ENCODE results near the gene PIAS4. TPM values are rescaled to one million over a fixed set of nuclear protein-coding genes. Genes with fewer than 3 reads are reported as not detected.

PIAS4 gene
- polyA plus RNA-seq, 1 donor (not counting 4 experiments of a cell fraction or from before 2014, with no cell fraction given) = 7.5 TPM

DNA sequence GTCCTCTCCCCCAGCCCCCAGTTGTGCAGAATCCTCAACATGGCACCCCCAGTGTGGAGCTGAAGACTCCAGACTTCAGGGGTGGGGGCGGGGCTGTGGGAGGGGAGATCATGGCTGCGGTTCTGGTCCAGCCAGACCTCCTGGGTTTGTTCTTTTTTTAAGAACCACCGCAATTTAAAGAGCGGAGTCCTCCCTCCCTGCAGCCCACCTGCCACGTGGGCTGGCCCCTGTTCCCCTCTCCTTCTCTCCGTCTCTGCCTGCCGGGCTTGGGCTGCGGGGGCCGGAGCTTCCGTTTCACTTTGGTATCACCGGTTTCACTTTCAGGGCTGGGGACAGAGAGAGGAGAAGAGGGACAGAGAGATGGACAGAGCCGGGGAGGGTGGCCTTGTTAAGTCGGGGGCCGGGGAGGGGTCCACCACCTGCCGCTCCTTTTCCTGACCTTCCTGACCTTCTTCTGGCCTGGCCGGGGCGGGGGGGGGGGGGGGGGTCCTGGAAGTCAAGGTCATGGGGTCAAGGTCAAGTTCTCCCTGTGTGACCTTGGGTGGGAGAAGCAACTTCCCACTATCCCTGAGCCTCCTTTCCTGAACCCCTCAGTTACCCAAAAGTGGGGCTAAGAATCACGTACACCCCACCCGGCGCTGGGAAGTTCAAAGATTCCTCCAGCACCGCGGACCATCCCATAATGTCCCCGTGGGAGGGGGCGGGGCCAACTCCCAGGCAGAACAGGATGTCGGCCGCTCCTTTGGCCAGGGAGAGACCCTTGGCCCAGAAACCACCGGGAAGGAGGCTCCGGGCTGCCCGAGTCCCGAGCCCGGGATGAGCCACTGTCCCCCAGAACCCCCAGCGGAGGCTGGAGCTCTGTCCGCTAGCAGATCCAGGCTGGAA is 70.5 kb downstream of the PIAS4 start:
- Histone ChIP-seq H3K9me1 (ENCODE audit: control insufficient read depth, extremely low read depth, insufficient read depth, low read length) (no peaks in the 10 kb centered on the region), H3K79me2 (ENCODE audit: control insufficient read depth, insufficient read depth, low read length) (no peaks in the 10 kb centered on the region), H3K4me1 (ENCODE audit: control insufficient read depth, extremely low read depth, insufficient read depth, low read length) (peaks cover 3% of the 10 kb centered on the region), H3K9me3 (ENCODE audit: control insufficient read depth, low read depth, low read length) (no peaks in the 10 kb centered on the region), H3K27me3 (ENCODE audit: control insufficient read depth, extremely low read depth, insufficient read depth, low read length) (no peaks in the 10 kb centered on the region), H3K4me2 (ENCODE audit: control insufficient read depth, extremely low read depth, insufficient read depth, low read depth, low read length) (peak overlapping the region; percentile 56), H3K9ac (ENCODE audit: control insufficient read depth, extremely low read depth, insufficient read depth, low read length) (peak overlapping the region; percentile 37), H4K20me1 (ENCODE audit: control insufficient read depth, extremely low read depth, insufficient read depth, low read length) (no peaks in the 10 kb centered on the region), H3K4me3 (ENCODE audit: control insufficient read depth in 2 of 3, extremely low read depth in 1 of 3, insufficient read depth in 2 of 3, low read depth in 1 of 3, low read length in 3 of 3) (peak overlapping the region in 2 of 3 experiments; percentile 10 to 48), H3K27ac (ENCODE audit: control insufficient read depth, insufficient read depth, low read length) (no peak overlapping the region), H3K36me3 (ENCODE audit: control insufficient read depth in 2 of 2, extremely low read depth in 1 of 2, insufficient read depth in 2 of 2, low read length in 2 of 2) (no peaks in the 10 kb centered on the region), H2AFZ (ENCODE audit: control insufficient read depth, low read length) (peak overlapping the region; percentile 43)
- DNase-seq (ENCODE audit: low read depth, low spot score) (no peak), FAIRE-seq (no peak)
- TF ChIP-seq EZH2 (IDR thresholded peaks at IDR 0.05; ENCODE audit: low read length) = no peak
- no peak for TF ChIP-seq CTCF (optimal IDR thresholded peaks at IDR 0.05 in 1 of 3, IDR thresholded peaks at IDR 0.05 in 1 of 3, conservative IDR thresholded peaks at IDR 0.05 in 1 of 3; ENCODE audit: extremely low read depth in 1 of 3, insufficient read depth in 2 of 3, low read length in 3 of 3)
- dilution Hi-C loops (cut with MboI; ENCODE audit: extremely low pct_ligation_motif_present, low sequenced_read_pairs) = no loop called here

- no peak for DNase-seq (ENCODE audit: low read depth, low spot score)
- H3K9ac ChIP-seq (ENCODE audit: control insufficient read depth, extremely low read depth, insufficient read depth, low read length) = no peak overlapping the region
- no peak for TF ChIP-seq CTCF (optimal IDR thresholded peaks at IDR 0.05 in 1 of 3, IDR thresholded peaks at IDR 0.05 in 1 of 3, conservative IDR thresholded peaks at IDR 0.05 in 1 of 3; ENCODE audit: extremely low read depth in 1 of 3, insufficient read depth in 2 of 3, low read length in 3 of 3)
- TF ChIP-seq EZH2 (IDR thresholded peaks at IDR 0.05; ENCODE audit: low read length) = no peak
- no peaks in the 10 kb centered on the region for H3K79me2 ChIP-seq (ENCODE audit: control insufficient read depth, insufficient read depth, low read length)
- no peaks in the 10 kb centered on the region for H3K9me1 ChIP-seq (ENCODE audit: control insufficient read depth, extremely low read depth, insufficient read depth, low read length)
- H2AFZ ChIP-seq (ENCODE audit: control insufficient read depth, low read length) = no peak overlapping the region
- no peaks in the 10 kb centered on the region for H4K20me1 ChIP-seq (ENCODE audit: control insufficient read depth, extremely low read depth, insufficient read depth, low read length)
- H3K9me3 ChIP-seq (ENCODE audit: control insufficient read depth, low read depth, low read length) = no peaks in the 10 kb centered on the region
- dilution Hi-C loops (cut with MboI; ENCODE audit: extremely low pct_ligation_motif_present, low sequenced_read_pairs) = no loop called here
- FAIRE-seq = no peak
- H3K4me2 ChIP-seq (ENCODE audit: control insufficient read depth, extremely low read depth, insufficient read depth, low read depth, low read length) = no peak overlapping the region
- H3K4me3 ChIP-seq (ENCODE audit: control insufficient read depth in 2 of 3, extremely low read depth in 1 of 3, insufficient read depth in 2 of 3, low read depth in 1 of 3, low read length in 3 of 3) = no peak overlapping the region
- peaks cover 3% of the 10 kb centered on the region for H3K4me1 ChIP-seq (ENCODE audit: control insufficient read depth, extremely low read depth, insufficient read depth, low read length)
- H3K27ac ChIP-seq (ENCODE audit: control insufficient read depth, insufficient read depth, low read length) = no peak overlapping the region
- H3K27me3 ChIP-seq (ENCODE audit: control insufficient read depth, extremely low read depth, insufficient read depth, low read length) = no peaks in the 10 kb centered on the region
- H3K36me3 ChIP-seq (ENCODE audit: control insufficient read depth in 2 of 2, extremely low read depth in 1 of 2, insufficient read depth in 2 of 2, low read length in 2 of 2) = no peaks in the 10 kb centered on the region
Observed at GRCh38 chr19:4080473-4080872, 72.9 kb downstream of the PIAS4 start.
